H7 (cell line): ENCODE results near the gene BTBD9. TPM values are rescaled to one million over a fixed set of nuclear protein-coding genes. Genes with fewer than 3 reads are reported as not detected.

ENCODE experiments used
- DNase-seq: peaks from one replicate; pipeline ENCODE4 v3.0.0; 2012
- H3K27me3 ChIP-seq: 2 replicates; pipeline ENCODE4 v1.6.0; 2011; ENCODE audit warnings: mild to moderate bottlenecking, low read length; ENCODE audit not compliant: control insufficient read depth, insufficient read depth
- H3K36me3 ChIP-seq: replicated peaks from 2 replicates; pipeline ENCODE4 v1.5.1; 2011; ENCODE audit warnings: low read length; ENCODE audit not compliant: control insufficient read depth, insufficient read depth
- H3K4me3 ChIP-seq: 2 replicates; pipeline ENCODE4 v1.5.1; 2011; ENCODE audit warnings: low read depth, mild to moderate bottlenecking, control low read depth, low read length, moderate library complexity; ENCODE audit not compliant: insufficient read depth
- total RNA-seq: library from RNA; depleted of rRNA; stranded (reverse); fragments of >200 nt; shearing (Covaris generic); gene quantifications from 2 replicates; pipeline ENCODE4 v1.2.3, GENCODE V29; 2014

BTBD9 gene
- total RNA-seq, 1 experiment from 2014 or later: 5.0 TPM

- no peak for DNase-seq
- Histone ChIP-seq H3K4me3 (no peak overlapping the region), H3K27me3 (no peaks in the 10 kb centered on the region), H3K36me3 (no peaks in the 10 kb centered on the region)
Observed at GRCh38 chr6:38396209-38396608, 243.5 kb downstream of the BTBD9 start.

GRCh38 chr6:38393986-38394385, 245.7 kb downstream of the BTBD9 start:
- Histone ChIP-seq H3K27me3 (no peaks in the 10 kb centered on the region), H3K36me3 (no peaks in the 10 kb centered on the region), H3K4me3 (no peak overlapping the region)
- no peak for DNase-seq

- DNase-seq: peak; percentile 5
- H3K27me3 ChIP-seq: no peaks in the 10 kb centered on the region
- no peak overlapping the region for H3K4me3 ChIP-seq
- no peaks in the 10 kb centered on the region for H3K36me3 ChIP-seq
Observed at GRCh38 chr6:38391626-38392579, 247.8 kb downstream of the BTBD9 start.

- H3K4me3 ChIP-seq: no peak overlapping the region
- H3K36me3 ChIP-seq: no peaks in the 10 kb centered on the region
- H3K27me3 ChIP-seq: no peaks in the 10 kb centered on the region
- DNase-seq: no peak
Observed at GRCh38 chr6:38391206-38391605, 248.5 kb downstream of the BTBD9 start.

GRCh38 chr6:38389875-38390274, 249.9 kb downstream of the BTBD9 start:
- no peaks in the 10 kb centered on the region for H3K27me3 ChIP-seq
- no peak for DNase-seq

GRCh38 chr6:38387971-38388370, 251.8 kb downstream of the BTBD9 start:
- no peak for DNase-seq

More at GRCh38 chr6:38389875-38390274, 249.9 kb downstream of the BTBD9 start:
- Histone ChIP-seq H3K4me3 (no peak overlapping the region), H3K36me3 (no peaks in the 10 kb centered on the region)

GRCh38 chr6:38387461-38387860, 252.3 kb downstream of the BTBD9 start:
- H3K36me3 ChIP-seq: no peaks in the 10 kb centered on the region
- H3K4me3 ChIP-seq: no peak overlapping the region
- DNase-seq: no peak
- H3K27me3 ChIP-seq: no peaks in the 10 kb centered on the region

More at GRCh38 chr6:38387971-38388370, 251.8 kb downstream of the BTBD9 start:
- H3K36me3 ChIP-seq: no peaks in the 10 kb centered on the region
- no peaks in the 10 kb centered on the region for H3K27me3 ChIP-seq
- H3K4me3 ChIP-seq: no peak overlapping the region

GRCh38 chr6:38378801-38379200, 260.9 kb downstream of the BTBD9 start:
- no peaks in the 10 kb centered on the region for H3K27me3 ChIP-seq
- H3K36me3 ChIP-seq: no peaks in the 10 kb centered on the region
- DNase-seq: no peak
- no peak overlapping the region for H3K4me3 ChIP-seq

- Histone ChIP-seq H3K27me3 (no peaks in the 10 kb centered on the region), H3K4me3 (no peak overlapping the region), H3K36me3 (no peaks in the 10 kb centered on the region)
- no peak for DNase-seq
Observed at GRCh38 chr6:38375937-38376336, 263.8 kb downstream of the BTBD9 start.

GRCh38 chr6:38375341-38375740, 264.4 kb downstream of the BTBD9 start:
- Histone ChIP-seq H3K27me3 (no peaks in the 10 kb centered on the region), H3K4me3 (no peak overlapping the region), H3K36me3 (no peaks in the 10 kb centered on the region)
- no peak for DNase-seq

- no peaks in the 10 kb centered on the region for H3K36me3 ChIP-seq
Observed at GRCh38 chr6:38371881-38372280, 267.8 kb downstream of the BTBD9 start.

GRCh38 chr6:38370653-38371601, 268.8 kb downstream of the BTBD9 start:
- no peak for DNase-seq
- no peak overlapping the region for H3K4me3 ChIP-seq
- H3K36me3 ChIP-seq: no peaks in the 10 kb centered on the region
- H3K27me3 ChIP-seq: no peaks in the 10 kb centered on the region

More at GRCh38 chr6:38371881-38372280, 267.8 kb downstream of the BTBD9 start:
- no peak overlapping the region for H3K4me3 ChIP-seq
- no peak for DNase-seq
- no peaks in the 10 kb centered on the region for H3K27me3 ChIP-seq

GRCh38 chr6:38367231-38367630, 272.5 kb downstream of the BTBD9 start:
- Histone ChIP-seq H3K36me3 (no peaks in the 10 kb centered on the region), H3K4me3 (no peak overlapping the region), H3K27me3 (no peaks in the 10 kb centered on the region)
- DNase-seq: no peak

GRCh38 chr6:38366234-38366633, 273.5 kb downstream of the BTBD9 start:
- no peak overlapping the region for H3K4me3 ChIP-seq
- no peaks in the 10 kb centered on the region for H3K27me3 ChIP-seq
- DNase-seq: no peak
- H3K36me3 ChIP-seq: no peaks in the 10 kb centered on the region
